Measurements from ENCODE around the gene RECK. TPM values are rescaled to one million over a fixed set of nuclear protein-coding genes. Genes with fewer than 3 reads are reported as not detected.
"Not testable (repeated sequence)": the region's sequence is repeated elsewhere in the genome, so short reads cannot be mapped to it uniquely, and the experiment has no call there.

RECK gene
- total RNA-seq, 2 donors from 2014 or later, result 6.3 to 6.8 TPM

DNA sequence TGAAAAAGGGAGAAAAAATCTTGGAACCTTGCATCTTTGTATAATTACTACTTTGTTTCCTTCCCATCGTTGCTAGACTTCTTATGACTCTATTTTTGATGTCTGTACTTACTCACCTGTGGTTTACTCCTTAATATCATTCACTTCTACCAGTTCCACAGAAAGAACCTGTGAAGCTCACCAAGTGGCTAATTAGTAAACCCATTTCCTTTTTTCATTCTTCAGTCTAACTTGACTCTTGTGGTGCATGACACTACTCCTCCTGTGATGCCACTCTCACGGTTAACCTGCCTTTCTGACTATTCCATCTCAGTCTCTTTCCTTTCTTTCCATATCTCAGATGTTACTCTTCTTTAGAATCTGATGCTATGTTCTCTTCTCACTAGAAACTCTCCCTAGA lies 14.6 kb downstream of the RECK start:
- Mint-ChIP-seq H3K27me3 (ENCODE audit: low read depth) (no peaks in the 10 kb centered on the region), H3K4me1 (ENCODE audit: low read depth) (no peaks in the 10 kb centered on the region), H3K36me3 (ENCODE audit: insufficient read depth in 2 of 2) (peaks cover 0 to 1% of the 10 kb centered on the region in 2 donors), H3K27ac (no peak overlapping the region), H3K4me3 (no peak overlapping the region), H3K9me3 (no peaks in the 10 kb centered on the region)
- DNase-seq, result no peak
- ATAC-seq (replicated peaks in 1 of 2), result peak; percentile 84 to 96

GRCh38 chr9:36053971-36054370 lies 17.3 kb downstream of the RECK start:
- H3K4me3 Mint-ChIP-seq, result no peak overlapping the region
- H3K27me3 Mint-ChIP-seq (ENCODE audit: low read depth), result no peaks in the 10 kb centered on the region
- DNase-seq (no peak), ATAC-seq (replicated peaks in 1 of 2) (no peak)
- H3K9me3 Mint-ChIP-seq, result no peaks in the 10 kb centered on the region
- peaks cover 0 to 1% of the 10 kb centered on the region in 2 donors for H3K36me3 Mint-ChIP-seq (ENCODE audit: insufficient read depth in 2 of 2)
- H3K4me1 Mint-ChIP-seq (ENCODE audit: low read depth), result no peaks in the 10 kb centered on the region
- H3K27ac Mint-ChIP-seq, result no peak overlapping the region

GRCh38 chr9:36056896-36057295 lies 20.2 kb downstream of the RECK start:
- H3K9me3 Mint-ChIP-seq, result no peaks in the 10 kb centered on the region
- H3K4me3 Mint-ChIP-seq, result no peak overlapping the region

GRCh38 chr9:36063804-36064447 lies 27.2 kb downstream of the RECK start:
- no peak for ATAC-seq (replicated peaks in 1 of 2)
- no peaks in the 10 kb centered on the region for H3K9me3 Mint-ChIP-seq

More at GRCh38 chr9:36056896-36057295, 20.2 kb downstream of the RECK start:
- Mint-ChIP-seq H3K27ac (no peak overlapping the region), H3K36me3 (ENCODE audit: insufficient read depth in 2 of 2) (peaks cover 4 to 5% of the 10 kb centered on the region in 2 donors), H3K27me3 (ENCODE audit: low read depth) (no peaks in the 10 kb centered on the region), H3K4me1 (ENCODE audit: low read depth) (no peaks in the 10 kb centered on the region)
- no peak for DNase-seq
- no peak for ATAC-seq (replicated peaks in 1 of 2)

DNA sequence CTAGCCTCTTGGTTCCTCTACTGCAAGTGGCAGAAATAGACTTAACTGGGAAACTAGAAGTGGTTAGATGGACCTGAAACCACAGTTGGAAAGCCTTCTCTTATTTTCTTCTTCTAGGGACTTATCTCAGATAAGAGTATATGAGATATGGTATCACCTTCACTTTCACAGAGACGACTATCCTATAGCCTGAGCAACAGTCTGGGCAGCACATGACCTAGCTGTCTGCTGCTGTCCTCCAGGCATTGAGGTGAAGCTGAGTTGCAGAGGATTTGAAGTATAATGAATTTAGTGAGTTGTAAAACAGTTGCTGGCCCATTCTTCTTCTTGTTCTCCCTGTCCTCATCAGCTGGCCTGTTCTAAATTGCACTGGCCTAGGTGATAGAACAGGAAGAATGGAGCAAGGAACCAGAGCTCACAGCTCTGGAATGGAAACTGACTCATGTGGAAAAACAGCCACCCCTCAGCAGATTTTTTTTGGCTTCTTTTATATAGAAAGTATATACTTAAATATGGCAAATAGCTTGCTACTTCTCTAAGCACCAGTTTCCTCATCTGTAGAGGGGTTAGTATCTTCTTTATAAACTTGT lies 27.8 kb downstream of the RECK start:
- no peak overlapping the region for H3K4me3 Mint-ChIP-seq
- no peaks in the 10 kb centered on the region for H3K27me3 Mint-ChIP-seq (ENCODE audit: low read depth)
- H3K9me3 Mint-ChIP-seq, result no peaks in the 10 kb centered on the region
- ATAC-seq (replicated peaks in 1 of 2), result no peak
- DNase-seq, result no peak
- peaks cover 4% of the 10 kb centered on the region in 2 donors for H3K36me3 Mint-ChIP-seq (ENCODE audit: insufficient read depth in 2 of 2)
- peaks cover 14% of the 10 kb centered on the region for H3K4me1 Mint-ChIP-seq (ENCODE audit: low read depth)
- H3K27ac Mint-ChIP-seq, result no peak overlapping the region

More at GRCh38 chr9:36063804-36064447, 27.2 kb downstream of the RECK start:
- no peak overlapping the region for H3K27ac Mint-ChIP-seq
- no peaks in the 10 kb centered on the region for H3K27me3 Mint-ChIP-seq (ENCODE audit: low read depth)
- H3K4me3 Mint-ChIP-seq, result no peak overlapping the region
- no peak for DNase-seq
- peaks cover 4% of the 10 kb centered on the region in 2 donors for H3K36me3 Mint-ChIP-seq (ENCODE audit: insufficient read depth in 2 of 2)
- peaks cover 14% of the 10 kb centered on the region for H3K4me1 Mint-ChIP-seq (ENCODE audit: low read depth)

- H3K27me3 Mint-ChIP-seq (ENCODE audit: low read depth), result no peaks in the 10 kb centered on the region
- DNase-seq (no peak), ATAC-seq (replicated peaks in 1 of 2) (no peak)
- no peak overlapping the region for H3K4me3 Mint-ChIP-seq
- H3K36me3 Mint-ChIP-seq (ENCODE audit: insufficient read depth in 2 of 2), result peaks cover 0 to 2% of the 10 kb centered on the region in 2 donors
- H3K4me1 Mint-ChIP-seq (ENCODE audit: low read depth), result no peaks in the 10 kb centered on the region
- H3K27ac Mint-ChIP-seq, result no peak overlapping the region
- H3K9me3 Mint-ChIP-seq, result no peaks in the 10 kb centered on the region
These were observed 37.3 kb downstream of the RECK start for GRCh38 chr9:36074055-36074454.

GRCh38 chr9:36074870-36075532 lies 38.3 kb downstream of the RECK start:
- Mint-ChIP-seq H3K4me3 (no peak overlapping the region), H3K27me3 (ENCODE audit: low read depth) (no peaks in the 10 kb centered on the region), H3K36me3 (ENCODE audit: insufficient read depth in 2 of 2) (peaks cover 0 to 2% of the 10 kb centered on the region in 2 donors), H3K27ac (no peak overlapping the region), H3K9me3 (no peaks in the 10 kb centered on the region), H3K4me1 (ENCODE audit: low read depth) (no peaks in the 10 kb centered on the region)
- ATAC-seq (replicated peaks in 1 of 2) (no peak), DNase-seq (no peak)

- Mint-ChIP-seq H3K27ac (no peak overlapping the region), H3K4me1 (ENCODE audit: low read depth) (no peaks in the 10 kb centered on the region), H3K4me3 (no peak overlapping the region), H3K27me3 (ENCODE audit: low read depth) (no peaks in the 10 kb centered on the region), H3K9me3 (no peaks in the 10 kb centered on the region), H3K36me3 (ENCODE audit: insufficient read depth in 2 of 2) (peaks cover 0 to 2% of the 10 kb centered on the region in 2 donors)
- DNase-seq, result no peak
- ATAC-seq (replicated peaks in 1 of 2), result no peak
These were observed 41.3 kb downstream of the RECK start for GRCh38 chr9:36078051-36078450.

GRCh38 chr9:36080519-36080918 lies 43.8 kb downstream of the RECK start:
- ATAC-seq (replicated peaks in 1 of 2) (no peak), DNase-seq (no peak)
- no peak overlapping the region for H3K27ac Mint-ChIP-seq
- H3K4me3 Mint-ChIP-seq, result no peak overlapping the region
- H3K9me3 Mint-ChIP-seq, result no peaks in the 10 kb centered on the region
- no peaks in the 10 kb centered on the region for H3K4me1 Mint-ChIP-seq (ENCODE audit: low read depth)
- peaks cover 0 to 3% of the 10 kb centered on the region in 2 donors for H3K36me3 Mint-ChIP-seq (ENCODE audit: insufficient read depth in 2 of 2)
- no peaks in the 10 kb centered on the region for H3K27me3 Mint-ChIP-seq (ENCODE audit: low read depth)

DNA sequence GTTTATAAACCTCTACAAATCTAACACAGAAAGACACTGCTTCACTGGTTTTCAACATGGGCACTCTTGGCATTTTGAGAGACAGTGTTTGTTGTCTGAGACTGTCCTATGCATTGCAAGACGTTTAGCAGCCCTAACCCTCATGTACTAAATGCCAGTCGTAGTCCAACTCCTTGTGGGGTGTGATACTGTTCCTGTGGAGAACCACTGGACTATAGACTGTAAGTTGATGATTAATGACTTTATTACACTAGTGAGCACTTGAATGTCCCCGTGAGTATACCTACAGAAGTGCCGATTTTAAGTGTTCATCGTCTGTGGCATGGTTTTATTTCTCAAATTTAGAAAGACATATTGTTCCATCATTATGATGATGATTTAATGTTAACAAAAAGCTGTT lies 46.2 kb downstream of the RECK start:
- H3K4me1 Mint-ChIP-seq (ENCODE audit: low read depth), result no peaks in the 10 kb centered on the region
- H3K9me3 Mint-ChIP-seq, result no peaks in the 10 kb centered on the region
- H3K27ac Mint-ChIP-seq, result no peak overlapping the region
- no peak for DNase-seq
- no peaks in the 10 kb centered on the region for H3K27me3 Mint-ChIP-seq (ENCODE audit: low read depth)
- H3K4me3 Mint-ChIP-seq, result no peak overlapping the region
- peaks cover 3 to 4% of the 10 kb centered on the region in 2 donors for H3K36me3 Mint-ChIP-seq (ENCODE audit: insufficient read depth in 2 of 2)
- no peak for ATAC-seq (replicated peaks in 1 of 2)

DNA sequence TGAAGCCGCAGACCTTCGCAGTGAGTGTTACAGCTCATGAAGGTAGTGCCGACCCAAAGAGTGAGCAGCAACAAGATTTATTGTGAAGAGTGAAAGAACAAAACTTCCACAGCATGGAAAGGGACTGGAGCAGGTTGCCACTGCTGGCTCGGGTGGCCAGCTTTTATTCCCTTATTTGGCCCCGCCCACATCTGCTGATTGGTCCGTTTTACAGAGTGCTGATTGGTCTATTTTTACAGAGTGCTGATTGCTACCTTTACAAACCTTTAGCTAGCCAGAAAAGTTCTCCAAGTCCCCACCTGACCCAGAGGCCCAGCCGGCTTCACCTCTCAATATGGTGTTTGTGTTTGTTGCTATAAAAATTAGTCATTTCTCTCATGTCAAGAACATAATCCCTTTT lies 49.7 kb downstream of the RECK start:
- no peak overlapping the region for H3K4me3 Mint-ChIP-seq
- H3K27me3 Mint-ChIP-seq (ENCODE audit: low read depth), result no peaks in the 10 kb centered on the region
- DNase-seq (no peak), ATAC-seq (replicated peaks in 1 of 2) (no peak)
- H3K36me3 Mint-ChIP-seq (ENCODE audit: insufficient read depth in 2 of 2), result peaks cover 3 to 4% of the 10 kb centered on the region in 2 donors
- no peak overlapping the region for H3K27ac Mint-ChIP-seq
- peaks cover under 1% of the 10 kb centered on the region for H3K4me1 Mint-ChIP-seq (ENCODE audit: low read depth)
- H3K9me3 Mint-ChIP-seq, result no peaks in the 10 kb centered on the region

GRCh38 chr9:36087054-36087453 lies 50.3 kb downstream of the RECK start:
- H3K27me3 Mint-ChIP-seq (ENCODE audit: low read depth); H3K4me3 Mint-ChIP-seq; H3K27ac Mint-ChIP-seq; ATAC-seq (replicated peaks in 1 of 2); DNase-seq; H3K36me3 Mint-ChIP-seq (ENCODE audit: insufficient read depth in 2 of 2); H3K9me3 Mint-ChIP-seq; H3K4me1 Mint-ChIP-seq (ENCODE audit: low read depth): not testable (repeated sequence)

GRCh38 chr9:36088020-36088419 lies 51.3 kb downstream of the RECK start:
- ATAC-seq (replicated peaks in 1 of 2) (no peak), DNase-seq (no peak)
- H3K27me3 Mint-ChIP-seq (ENCODE audit: low read depth), result no peaks in the 10 kb centered on the region
- H3K27ac Mint-ChIP-seq, result no peak overlapping the region
- no peak overlapping the region for H3K4me3 Mint-ChIP-seq
- H3K4me1 Mint-ChIP-seq (ENCODE audit: low read depth), result peaks cover 16% of the 10 kb centered on the region
- H3K9me3 Mint-ChIP-seq, result peaks cover 3% of the 10 kb centered on the region in 2 donors
- H3K36me3 Mint-ChIP-seq (ENCODE audit: insufficient read depth in 2 of 2), result peaks cover 6 to 9% of the 10 kb centered on the region in 2 donors

Measured in activated T-cell treated with anti-CD3 and anti-CD28 coated beads, Interleukin-2, amount 50 U/mL, for 72 hours (primary cell).